ENCODE data around the gene RSAD2. TPM values are rescaled to one million over a fixed set of nuclear protein-coding genes. Genes with fewer than 3 reads are reported as not detected.

Gene RSAD2
- total and polyA plus RNA-seq, 2 experiments from 2014 or later, result 0.10 TPM; not detected in 1

GRCh38 chr2:6926071-6926732, 48.6 kb downstream of the RSAD2 start:
- Mint-ChIP-seq H3K4me1 (peaks cover 32% of the 10 kb centered on the region), H3K9me3 (no peaks in the 10 kb centered on the region), H3K27me3 (ENCODE audit: insufficient read depth, low read depth, poor library complexity) (peaks cover 3% of the 10 kb centered on the region), H3K36me3 (ENCODE audit: low read depth) (peaks cover 4% of the 10 kb centered on the region), H3K27ac (no peak overlapping the region), H3K4me3 (no peak overlapping the region)
- H3K27ac ChIP-seq (ENCODE audit: low read depth), result no peak overlapping the region
- no peaks in the 10 kb centered on the region for H3K36me3 ChIP-seq (ENCODE audit: insufficient read depth)
- H3K4me3 ChIP-seq, result no peak overlapping the region
- H3K79me2 ChIP-seq (replicated peaks; ENCODE audit: insufficient read depth), result peaks cover 6% of the 10 kb centered on the region; the same call in 1 of the 2 replicates
- ATAC-seq (no peak), DNase-seq (ENCODE audit: low spot score) (no peak)
- TF ChIP-seq, protein P1, sequence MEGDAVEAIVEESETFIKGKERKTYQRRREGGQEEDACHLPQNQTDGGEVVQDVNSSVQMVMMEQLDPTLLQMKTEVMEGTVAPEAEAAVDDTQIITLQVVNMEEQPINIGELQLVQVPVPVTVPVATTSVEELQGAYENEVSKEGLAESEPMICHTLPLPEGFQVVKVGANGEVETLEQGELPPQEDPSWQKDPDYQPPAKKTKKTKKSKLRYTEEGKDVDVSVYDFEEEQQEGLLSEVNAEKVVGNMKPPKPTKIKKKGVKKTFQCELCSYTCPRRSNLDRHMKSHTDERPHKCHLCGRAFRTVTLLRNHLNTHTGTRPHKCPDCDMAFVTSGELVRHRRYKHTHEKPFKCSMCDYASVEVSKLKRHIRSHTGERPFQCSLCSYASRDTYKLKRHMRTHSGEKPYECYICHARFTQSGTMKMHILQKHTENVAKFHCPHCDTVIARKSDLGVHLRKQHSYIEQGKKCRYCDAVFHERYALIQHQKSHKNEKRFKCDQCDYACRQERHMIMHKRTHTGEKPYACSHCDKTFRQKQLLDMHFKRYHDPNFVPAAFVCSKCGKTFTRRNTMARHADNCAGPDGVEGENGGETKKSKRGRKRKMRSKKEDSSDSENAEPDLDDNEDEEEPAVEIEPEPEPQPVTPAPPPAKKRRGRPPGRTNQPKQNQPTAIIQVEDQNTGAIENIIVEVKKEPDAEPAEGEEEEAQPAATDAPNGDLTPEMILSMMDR (conservative IDR thresholded peaks at IDR 0.05; ENCODE audit: low read depth in 2 of 2), result no peak
- TF ChIP-seq ZNF114 (CRISPR knock-in tag; IDR thresholded peaks at IDR 0.05), result no peak
- no peak for TF ChIP-seq CREB1 (CRISPR knock-in tag; IDR thresholded peaks at IDR 0.05; ENCODE audit: low read depth)
- TF ChIP-seq, protein P2, sequence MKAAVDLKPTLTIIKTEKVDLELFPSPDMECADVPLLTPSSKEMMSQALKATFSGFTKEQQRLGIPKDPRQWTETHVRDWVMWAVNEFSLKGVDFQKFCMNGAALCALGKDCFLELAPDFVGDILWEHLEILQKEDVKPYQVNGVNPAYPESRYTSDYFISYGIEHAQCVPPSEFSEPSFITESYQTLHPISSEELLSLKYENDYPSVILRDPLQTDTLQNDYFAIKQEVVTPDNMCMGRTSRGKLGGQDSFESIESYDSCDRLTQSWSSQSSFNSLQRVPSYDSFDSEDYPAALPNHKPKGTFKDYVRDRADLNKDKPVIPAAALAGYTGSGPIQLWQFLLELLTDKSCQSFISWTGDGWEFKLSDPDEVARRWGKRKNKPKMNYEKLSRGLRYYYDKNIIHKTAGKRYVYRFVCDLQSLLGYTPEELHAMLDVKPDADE (IDR thresholded peaks at IDR 0.05), result no peak
- no peak for TF ChIP-seq JUNB (IDR thresholded peaks at IDR 0.05; ENCODE audit: unreplicated experiment)
- TF ChIP-seq STAT1 (IDR thresholded peaks at IDR 0.05; ENCODE audit: unreplicated experiment), result no peak
- TF ChIP-seq NANOG (IDR thresholded peaks at IDR 0.05; ENCODE audit: borderline replicate concordance), result no peak
- TF ChIP-seq, protein P3, sequence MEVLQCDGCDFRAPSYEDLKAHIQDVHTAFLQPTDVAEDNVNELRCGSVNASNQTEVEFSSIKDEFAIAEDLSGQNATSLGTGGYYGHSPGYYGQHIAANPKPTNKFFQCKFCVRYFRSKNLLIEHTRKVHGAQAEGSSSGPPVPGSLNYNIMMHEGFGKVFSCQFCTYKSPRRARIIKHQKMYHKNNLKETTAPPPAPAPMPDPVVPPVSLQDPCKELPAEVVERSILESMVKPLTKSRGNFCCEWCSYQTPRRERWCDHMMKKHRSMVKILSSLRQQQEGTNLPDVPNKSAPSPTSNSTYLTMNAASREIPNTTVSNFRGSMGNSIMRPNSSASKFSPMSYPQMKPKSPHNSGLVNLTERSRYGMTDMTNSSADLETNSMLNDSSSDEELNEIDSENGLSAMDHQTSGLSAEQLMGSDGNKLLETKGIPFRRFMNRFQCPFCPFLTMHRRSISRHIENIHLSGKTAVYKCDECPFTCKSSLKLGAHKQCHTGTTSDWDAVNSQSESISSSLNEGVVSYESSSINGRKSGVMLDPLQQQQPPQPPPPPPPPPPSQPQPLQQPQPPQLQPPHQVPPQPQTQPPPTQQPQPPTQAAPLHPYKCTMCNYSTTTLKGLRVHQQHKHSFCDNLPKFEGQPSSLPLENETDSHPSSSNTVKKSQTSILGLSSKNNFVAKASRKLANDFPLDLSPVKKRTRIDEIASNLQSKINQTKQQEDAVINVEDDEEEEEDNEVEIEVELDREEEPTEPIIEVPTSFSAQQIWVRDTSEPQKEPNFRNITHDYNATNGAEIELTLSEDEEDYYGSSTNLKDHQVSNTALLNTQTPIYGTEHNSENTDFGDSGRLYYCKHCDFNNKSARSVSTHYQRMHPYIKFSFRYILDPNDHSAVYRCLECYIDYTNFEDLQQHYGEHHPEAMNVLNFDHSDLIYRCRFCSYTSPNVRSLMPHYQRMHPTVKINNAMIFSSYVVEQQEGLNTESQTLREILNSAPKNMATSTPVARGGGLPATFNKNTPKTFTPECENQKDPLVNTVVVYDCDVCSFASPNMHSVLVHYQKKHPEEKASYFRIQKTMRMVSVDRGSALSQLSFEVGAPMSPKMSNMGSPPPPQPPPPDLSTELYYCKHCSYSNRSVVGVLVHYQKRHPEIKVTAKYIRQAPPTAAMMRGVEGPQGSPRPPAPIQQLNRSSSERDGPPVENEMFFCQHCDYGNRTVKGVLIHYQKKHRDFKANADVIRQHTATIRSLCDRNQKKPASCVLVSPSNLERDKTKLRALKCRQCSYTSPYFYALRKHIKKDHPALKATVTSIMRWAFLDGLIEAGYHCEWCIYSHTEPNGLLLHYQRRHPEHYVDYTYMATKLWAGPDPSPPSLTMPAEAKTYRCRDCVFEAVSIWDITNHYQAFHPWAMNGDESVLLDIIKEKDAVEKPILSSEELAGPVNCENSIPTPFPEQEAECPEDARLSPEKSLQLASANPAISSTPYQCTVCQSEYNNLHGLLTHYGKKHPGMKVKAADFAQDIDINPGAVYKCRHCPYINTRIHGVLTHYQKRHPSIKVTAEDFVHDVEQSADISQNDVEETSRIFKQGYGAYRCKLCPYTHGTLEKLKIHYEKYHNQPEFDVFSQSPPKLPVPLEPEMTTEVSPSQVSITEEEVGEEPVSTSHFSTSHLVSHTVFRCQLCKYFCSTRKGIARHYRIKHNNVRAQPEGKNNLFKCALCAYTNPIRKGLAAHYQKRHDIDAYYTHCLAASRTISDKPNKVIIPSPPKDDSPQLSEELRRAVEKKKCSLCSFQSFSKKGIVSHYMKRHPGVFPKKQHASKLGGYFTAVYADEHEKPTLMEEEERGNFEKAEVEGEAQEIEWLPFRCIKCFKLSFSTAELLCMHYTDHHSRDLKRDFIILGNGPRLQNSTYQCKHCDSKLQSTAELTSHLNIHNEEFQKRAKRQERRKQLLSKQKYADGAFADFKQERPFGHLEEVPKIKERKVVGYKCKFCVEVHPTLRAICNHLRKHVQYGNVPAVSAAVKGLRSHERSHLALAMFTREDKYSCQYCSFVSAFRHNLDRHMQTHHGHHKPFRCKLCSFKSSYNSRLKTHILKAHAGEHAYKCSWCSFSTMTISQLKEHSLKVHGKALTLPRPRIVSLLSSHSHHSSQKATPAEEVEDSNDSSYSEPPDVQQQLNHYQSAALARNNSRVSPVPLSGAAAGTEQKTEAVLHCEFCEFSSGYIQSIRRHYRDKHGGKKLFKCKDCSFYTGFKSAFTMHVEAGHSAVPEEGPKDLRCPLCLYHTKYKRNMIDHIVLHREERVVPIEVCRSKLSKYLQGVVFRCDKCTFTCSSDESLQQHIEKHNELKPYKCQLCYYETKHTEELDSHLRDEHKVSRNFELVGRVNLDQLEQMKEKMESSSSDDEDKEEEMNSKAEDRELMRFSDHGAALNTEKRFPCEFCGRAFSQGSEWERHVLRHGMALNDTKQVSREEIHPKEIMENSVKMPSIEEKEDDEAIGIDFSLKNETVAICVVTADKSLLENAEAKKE (CRISPR knock-in tag; IDR thresholded peaks at IDR 0.05), result no peak
- TF ChIP-seq EZH2phosphoT487 (IDR thresholded peaks at IDR 0.05; ENCODE audit: unreplicated experiment), result no peak
- TF ChIP-seq ZNF331 (CRISPR knock-in tag; IDR thresholded peaks at IDR 0.05; ENCODE audit: low read depth), result no peak
- no peak for TF ChIP-seq POLR2AphosphoS5 (IDR thresholded peaks at IDR 0.05; ENCODE audit: low read depth)
- TF ChIP-seq REST (IDR thresholded peaks at IDR 0.05; ENCODE audit: unreplicated experiment), result no peak
- no peak for TF ChIP-seq EZH2 (IDR thresholded peaks at IDR 0.05; ENCODE audit: low read depth, unreplicated experiment)
- H3F3A ChIP-seq (replicated peaks; ENCODE audit: low read depth), result no peaks in the 10 kb centered on the region
- H3K27me3 ChIP-seq (ENCODE audit: insufficient read depth), result no peaks in the 10 kb centered on the region
- H3K4me1 ChIP-seq (ENCODE audit: insufficient read depth), result peaks cover 4% of the 10 kb centered on the region; the same call in 1 of the 2 replicates
- no peak overlapping the region for H2AFZ ChIP-seq
- H3K4me2 ChIP-seq, result no peak overlapping the region
- H4K20me1 ChIP-seq (replicated peaks; ENCODE audit: insufficient read depth), result no peaks in the 10 kb centered on the region; the same call in 1 of the 2 replicates
- no peaks in the 10 kb centered on the region for H3K9me2 ChIP-seq (ENCODE audit: insufficient read depth)
